GM12873 (cell line): ENCODE data around the gene B4GALNT1.

Source experiments
- CTCF ChIP-seq: IDR thresholded peaks from 2 replicates; pipeline ENCODE4 v1.5.1; 2012; ENCODE audit warnings: low read depth, mild to moderate bottlenecking, moderate library complexity, low read length, control low read depth; ENCODE audit not compliant: insufficient read depth; ENCODE audit errors: missing control alignments

The B4GALNT1 gene

GRCh38 chr12:57576613-57577160 lies 56.3 kb downstream of the B4GALNT1 start:
- no peak for TF ChIP-seq CTCF
